Measurements from ENCODE around the gene AGTPBP1. TPM values are rescaled to one million over a fixed set of nuclear protein-coding genes. Genes with fewer than 3 reads are reported as not detected.
"Not testable (repeated sequence)": the region's sequence is repeated elsewhere in the genome, so short reads cannot be mapped to it uniquely, and the experiment has no call there.

The AGTPBP1 gene
- polyA plus RNA-seq, 1 of the 3 experiments (the other 2 are of a cell fraction), result 3.8 TPM

DNA sequence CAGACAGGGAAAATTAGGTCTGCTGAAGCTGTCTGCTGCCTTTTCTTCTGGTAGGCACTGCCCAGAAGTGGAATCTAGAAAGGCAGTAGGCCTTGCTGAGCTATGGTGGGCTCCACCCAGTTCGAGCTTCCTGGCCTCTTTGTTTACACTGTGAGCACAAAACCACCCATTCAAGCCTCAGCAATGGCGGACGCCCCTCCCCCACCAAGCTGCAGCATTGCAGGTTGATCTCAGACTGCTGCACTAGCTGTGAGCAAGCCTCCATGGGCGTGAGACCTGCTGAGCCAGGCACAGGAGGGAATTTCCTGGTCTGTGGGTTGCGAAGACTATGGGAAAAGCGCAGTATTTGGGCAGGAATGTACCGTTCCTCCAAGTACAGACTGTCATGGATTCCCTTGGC is 18.5 kb downstream of the AGTPBP1 start:
- 86% methylated on average over 5 of the region's 7 CpGs for WGBS (ENCODE audit: low lambda C conversion rate)
- no peak overlapping the region for H3K27ac ChIP-seq (ENCODE audit: low read depth in 2 of 2, low read length in 1 of 2)

DNA sequence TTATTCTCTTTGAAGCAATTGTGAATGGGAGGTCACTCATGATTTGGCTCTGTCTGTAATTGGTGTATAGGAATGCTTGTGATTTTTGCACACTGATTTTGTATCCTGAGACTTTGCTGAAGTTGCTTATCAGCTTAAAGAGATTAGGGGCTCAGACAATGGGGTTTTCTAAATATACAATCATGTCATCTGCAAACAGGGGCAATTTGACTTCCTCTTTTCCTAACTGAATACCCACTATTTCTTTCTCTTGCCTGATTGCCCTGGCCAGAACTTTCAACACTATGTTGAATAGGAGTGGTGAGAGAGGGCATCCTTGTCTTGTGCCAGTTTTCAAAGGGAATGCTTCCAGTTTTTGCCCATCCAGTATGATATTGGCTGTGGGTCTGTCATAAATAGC is 22.3 kb downstream of the AGTPBP1 start:
- H3K4me3 ChIP-seq (ENCODE audit: low read depth in 2 of 2, low read length in 1 of 2); H2AFZ ChIP-seq (ENCODE audit: low read depth); H4K20me1 ChIP-seq (ENCODE audit: insufficient read depth); H3K9ac ChIP-seq; H3K9me3 ChIP-seq; H3K27ac ChIP-seq (ENCODE audit: low read depth in 2 of 2, low read length in 1 of 2); H3K9me2 ChIP-seq; H3K36me3 ChIP-seq (replicated peaks in 1 of 2; ENCODE audit: control insufficient read depth in 1 of 2, insufficient read depth in 2 of 2, low read length in 1 of 2); H3K4me2 ChIP-seq; H3K4me1 ChIP-seq (ENCODE audit: control insufficient read depth in 1 of 2, insufficient read depth in 2 of 2, low read depth in 1 of 2, low read length in 1 of 2); CTCF ChIA-PET; POLR2A ChIA-PET; H3K27me3 ChIP-seq (ENCODE audit: insufficient read depth); DNase-seq; H3F3A ChIP-seq (replicated peaks; ENCODE audit: insufficient read depth): not testable (repeated sequence)
- peaks cover 12% of the 10 kb centered on the region; the same call in 1 of the 2 replicates for H3K79me2 ChIP-seq (ENCODE audit: insufficient read depth)

More for the DNA sequence above, 18.5 kb downstream of the AGTPBP1 start:
- Histone ChIP-seq H3K27me3 (ENCODE audit: insufficient read depth) (no peaks in the 10 kb centered on the region), H3K79me2 (ENCODE audit: insufficient read depth) (peaks cover 20% of the 10 kb centered on the region; the same call in 1 of the 2 replicates), H3K4me3 (ENCODE audit: low read depth in 2 of 2, low read length in 1 of 2) (no peak overlapping the region), H3K9me3 (no peaks in the 10 kb centered on the region), H2AFZ (ENCODE audit: low read depth) (no peak overlapping the region), H3K9ac (no peak overlapping the region), H3F3A (replicated peaks; ENCODE audit: insufficient read depth) (no peaks in the 10 kb centered on the region), H3K4me2 (no peak overlapping the region), H4K20me1 (ENCODE audit: insufficient read depth) (no peaks in the 10 kb centered on the region), H3K36me3 (replicated peaks in 1 of 2; ENCODE audit: control insufficient read depth in 1 of 2, insufficient read depth in 2 of 2, low read length in 1 of 2) (no peaks in the 10 kb centered on the region), H3K9me2 (no peaks in the 10 kb centered on the region), H3K4me1 (ENCODE audit: control insufficient read depth in 1 of 2, insufficient read depth in 2 of 2, low read depth in 1 of 2, low read length in 1 of 2) (no peaks in the 10 kb centered on the region)
- TF ChIP-seq NRF1 (IDR thresholded peaks at IDR 0.05; ENCODE audit: low read depth, low read length), result no peak
- no peak for TF ChIP-seq CHD2 (IDR thresholded peaks at IDR 0.05; ENCODE audit: low read length, partially characterized antibody)
- TF ChIP-seq TCF12 (IDR thresholded peaks at IDR 0.05), result no peak
- TF ChIP-seq TEAD4 (IDR thresholded peaks at IDR 0.05; ENCODE audit: borderline replicate concordance, insufficient read depth), result no peak
- ChIA-PET POLR2A (no interaction called here), CTCF (interaction anchor here (1.0 to 1.7 kb wide), 2 partner anchors 25 to 113 kb away, joined by 3 to 5 read pairs; no protein-coding TSS in a partner anchor)
- DNase-seq, result no peak

DNA sequence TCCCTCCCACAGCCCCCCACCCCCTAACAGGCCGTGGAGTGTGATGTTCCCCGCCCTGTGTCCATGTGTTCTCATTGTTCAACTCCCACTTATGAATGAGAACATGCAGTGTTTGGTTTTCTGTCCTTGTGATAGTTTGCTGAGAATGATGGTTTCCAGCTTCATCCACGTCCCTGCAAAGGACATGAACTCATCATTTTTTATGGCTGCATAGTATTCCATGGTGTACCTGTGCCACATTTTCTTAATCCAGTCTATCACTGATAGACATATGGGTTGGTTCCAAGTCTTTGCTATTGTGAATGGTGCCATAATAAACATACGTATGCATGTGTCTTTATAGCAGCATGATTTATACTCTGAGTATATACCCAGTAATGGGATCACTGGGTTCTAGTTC is 23.9 kb downstream of the AGTPBP1 start:
- H2AFZ ChIP-seq (ENCODE audit: low read depth); H3K79me2 ChIP-seq (ENCODE audit: insufficient read depth); H3K36me3 ChIP-seq (replicated peaks in 1 of 2; ENCODE audit: control insufficient read depth in 1 of 2, insufficient read depth in 2 of 2, low read length in 1 of 2); H3K4me2 ChIP-seq; H3F3A ChIP-seq (replicated peaks; ENCODE audit: insufficient read depth); H3K27me3 ChIP-seq (ENCODE audit: insufficient read depth); H4K20me1 ChIP-seq (ENCODE audit: insufficient read depth); H3K27ac ChIP-seq (ENCODE audit: low read depth in 2 of 2, low read length in 1 of 2); CTCF ChIA-PET; H3K9me2 ChIP-seq; DNase-seq; H3K4me3 ChIP-seq (ENCODE audit: low read depth in 2 of 2, low read length in 1 of 2); POLR2A ChIA-PET; H3K9ac ChIP-seq; H3K9me3 ChIP-seq; H3K4me1 ChIP-seq (ENCODE audit: control insufficient read depth in 1 of 2, insufficient read depth in 2 of 2, low read depth in 1 of 2, low read length in 1 of 2): not testable (repeated sequence)
- 99% methylated on average over 4 of the region's 4 CpGs for WGBS (ENCODE audit: low lambda C conversion rate)

DNA sequence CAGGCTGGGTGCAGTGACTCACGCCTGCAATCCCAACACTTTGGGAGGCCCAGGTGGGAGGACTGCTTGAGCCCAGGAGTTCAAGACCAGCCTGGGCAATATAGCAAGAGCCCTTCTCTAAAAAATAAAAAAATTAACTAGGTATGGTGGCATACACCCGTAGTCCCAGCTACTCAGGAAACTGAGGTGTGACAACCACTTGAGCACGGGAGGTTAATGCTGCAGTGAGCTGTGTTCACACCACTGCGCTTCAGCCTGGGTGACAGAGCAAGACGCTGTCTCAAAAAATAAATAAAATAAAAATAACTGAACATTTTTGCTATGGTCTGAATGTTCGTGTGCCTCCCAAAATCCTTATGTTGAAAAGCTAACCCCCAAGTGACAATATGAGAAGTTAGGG is 24.5 kb downstream of the AGTPBP1 start:
- H3K4me2 ChIP-seq, result no peak overlapping the region
- H4K20me1 ChIP-seq (ENCODE audit: insufficient read depth), result no peaks in the 10 kb centered on the region
- ChIA-PET CTCF (no interaction called here), POLR2A (no interaction called here)
- H3F3A ChIP-seq (replicated peaks; ENCODE audit: insufficient read depth), result no peaks in the 10 kb centered on the region
- H3K4me1 ChIP-seq (ENCODE audit: control insufficient read depth in 1 of 2, insufficient read depth in 2 of 2, low read depth in 1 of 2, low read length in 1 of 2), result no peaks in the 10 kb centered on the region
- H3K9me2 ChIP-seq, result no peaks in the 10 kb centered on the region
- no peak overlapping the region for H3K27ac ChIP-seq (ENCODE audit: low read depth in 2 of 2, low read length in 1 of 2)
- H3K9me3 ChIP-seq, result no peaks in the 10 kb centered on the region
- no peaks in the 10 kb centered on the region for H3K79me2 ChIP-seq (ENCODE audit: insufficient read depth)
- no peaks in the 10 kb centered on the region for H3K27me3 ChIP-seq (ENCODE audit: insufficient read depth)
- no peak overlapping the region for H2AFZ ChIP-seq (ENCODE audit: low read depth)
- DNase-seq, result no peak
- no peak for TF ChIP-seq EP300 (IDR thresholded peaks at IDR 0.05; ENCODE audit: borderline replicate concordance in 1 of 2, low read depth in 1 of 2, low read length in 1 of 2)
- TF ChIP-seq GABPA (IDR thresholded peaks at IDR 0.05; ENCODE audit: low read depth), result no peak
- TF ChIP-seq GATA2 (CRISPR knock-in tag; IDR thresholded peaks at IDR 0.05), result no peak
- TF ChIP-seq, protein P1, sequence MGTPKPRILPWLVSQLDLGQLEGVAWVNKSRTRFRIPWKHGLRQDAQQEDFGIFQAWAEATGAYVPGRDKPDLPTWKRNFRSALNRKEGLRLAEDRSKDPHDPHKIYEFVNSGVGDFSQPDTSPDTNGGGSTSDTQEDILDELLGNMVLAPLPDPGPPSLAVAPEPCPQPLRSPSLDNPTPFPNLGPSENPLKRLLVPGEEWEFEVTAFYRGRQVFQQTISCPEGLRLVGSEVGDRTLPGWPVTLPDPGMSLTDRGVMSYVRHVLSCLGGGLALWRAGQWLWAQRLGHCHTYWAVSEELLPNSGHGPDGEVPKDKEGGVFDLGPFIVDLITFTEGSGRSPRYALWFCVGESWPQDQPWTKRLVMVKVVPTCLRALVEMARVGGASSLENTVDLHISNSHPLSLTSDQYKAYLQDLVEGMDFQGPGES (IDR thresholded peaks at IDR 0.05; ENCODE audit: low read depth, low read length), result no peak
- no peak for TF ChIP-seq EZH2phosphoT487 (IDR thresholded peaks at IDR 0.05; ENCODE audit: borderline replicate concordance, low read depth)
- TF ChIP-seq RXRA (IDR thresholded peaks at IDR 0.05; ENCODE audit: borderline replicate concordance, low read depth), result no peak
- no peak for TF ChIP-seq SMC3 (IDR thresholded peaks at IDR 0.05; ENCODE audit: low read depth, low read length)
- TF ChIP-seq YY1 (IDR thresholded peaks at IDR 0.05; ENCODE audit: low read depth), result no peak
- TF ChIP-seq, protein P2, sequence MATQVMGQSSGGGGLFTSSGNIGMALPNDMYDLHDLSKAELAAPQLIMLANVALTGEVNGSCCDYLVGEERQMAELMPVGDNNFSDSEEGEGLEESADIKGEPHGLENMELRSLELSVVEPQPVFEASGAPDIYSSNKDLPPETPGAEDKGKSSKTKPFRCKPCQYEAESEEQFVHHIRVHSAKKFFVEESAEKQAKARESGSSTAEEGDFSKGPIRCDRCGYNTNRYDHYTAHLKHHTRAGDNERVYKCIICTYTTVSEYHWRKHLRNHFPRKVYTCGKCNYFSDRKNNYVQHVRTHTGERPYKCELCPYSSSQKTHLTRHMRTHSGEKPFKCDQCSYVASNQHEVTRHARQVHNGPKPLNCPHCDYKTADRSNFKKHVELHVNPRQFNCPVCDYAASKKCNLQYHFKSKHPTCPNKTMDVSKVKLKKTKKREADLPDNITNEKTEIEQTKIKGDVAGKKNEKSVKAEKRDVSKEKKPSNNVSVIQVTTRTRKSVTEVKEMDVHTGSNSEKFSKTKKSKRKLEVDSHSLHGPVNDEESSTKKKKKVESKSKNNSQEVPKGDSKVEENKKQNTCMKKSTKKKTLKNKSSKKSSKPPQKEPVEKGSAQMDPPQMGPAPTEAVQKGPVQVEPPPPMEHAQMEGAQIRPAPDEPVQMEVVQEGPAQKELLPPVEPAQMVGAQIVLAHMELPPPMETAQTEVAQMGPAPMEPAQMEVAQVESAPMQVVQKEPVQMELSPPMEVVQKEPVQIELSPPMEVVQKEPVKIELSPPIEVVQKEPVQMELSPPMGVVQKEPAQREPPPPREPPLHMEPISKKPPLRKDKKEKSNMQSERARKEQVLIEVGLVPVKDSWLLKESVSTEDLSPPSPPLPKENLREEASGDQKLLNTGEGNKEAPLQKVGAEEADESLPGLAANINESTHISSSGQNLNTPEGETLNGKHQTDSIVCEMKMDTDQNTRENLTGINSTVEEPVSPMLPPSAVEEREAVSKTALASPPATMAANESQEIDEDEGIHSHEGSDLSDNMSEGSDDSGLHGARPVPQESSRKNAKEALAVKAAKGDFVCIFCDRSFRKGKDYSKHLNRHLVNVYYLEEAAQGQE (IDR thresholded peaks at IDR 0.05; ENCODE audit: low read depth, low read length), result no peak
- no peak for TF ChIP-seq NRF1 (IDR thresholded peaks at IDR 0.05; ENCODE audit: low read depth, low read length)
- no peaks in the 10 kb centered on the region for H3K36me3 ChIP-seq (replicated peaks in 1 of 2; ENCODE audit: control insufficient read depth in 1 of 2, insufficient read depth in 2 of 2, low read length in 1 of 2)
- WGBS (ENCODE audit: low lambda C conversion rate), result 100% methylated on average over 6 of the region's 6 CpGs
- H3K9ac ChIP-seq, result no peak overlapping the region
- H3K4me3 ChIP-seq (ENCODE audit: low read depth in 2 of 2, low read length in 1 of 2), result no peak overlapping the region

Data from SK-N-SH (cell line).